OCI-M2 (cell line): ENCODE results near the gene RELN.

Experiments used
- DNase-seq: peaks from one replicate; lab custom pipeline; 2025; ENCODE audit not compliant: unreplicated experiment; lab: John Stamatoyannopoulos, UW

Gene RELN

DNA sequence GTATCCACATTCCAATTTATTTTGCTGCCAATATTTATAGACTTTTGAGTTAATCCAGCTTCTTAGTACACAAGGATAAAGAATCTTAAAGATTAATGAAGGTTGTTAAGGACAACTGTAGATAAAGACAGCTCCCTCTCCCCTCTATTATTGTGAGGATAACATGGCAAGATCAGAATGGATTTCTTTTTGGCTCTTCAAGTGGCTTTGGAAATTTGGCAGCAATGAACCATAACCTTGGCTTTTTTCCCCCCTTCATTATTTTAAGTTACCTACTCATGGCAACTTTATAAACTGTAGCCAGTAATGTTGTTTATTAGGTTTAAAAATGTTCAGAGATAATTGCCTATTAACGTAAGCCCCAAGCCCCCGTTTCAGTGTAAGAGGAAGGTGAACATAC lies 412.4 kb downstream of the RELN start:
- no peak for DNase-seq

DNA sequence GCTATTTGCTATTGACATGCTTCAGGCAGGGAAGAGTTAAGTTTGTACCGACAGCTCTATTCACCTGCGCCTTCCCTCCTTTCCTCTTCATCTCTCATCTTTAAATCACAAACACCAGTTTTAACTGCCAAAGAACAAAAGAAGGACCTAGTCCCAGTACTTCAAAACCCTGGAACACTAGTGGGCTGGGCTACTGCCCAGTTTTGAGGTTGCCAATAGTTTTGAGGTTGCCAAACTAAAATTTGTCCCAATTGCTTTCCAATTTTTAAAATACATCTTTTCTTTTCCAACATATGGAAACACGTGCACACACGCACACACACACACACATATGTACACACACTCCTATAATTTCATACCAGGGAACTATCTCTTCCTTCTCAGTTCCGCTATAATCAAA lies 412.8 kb downstream of the RELN start:
- no peak for DNase-seq

DNA sequence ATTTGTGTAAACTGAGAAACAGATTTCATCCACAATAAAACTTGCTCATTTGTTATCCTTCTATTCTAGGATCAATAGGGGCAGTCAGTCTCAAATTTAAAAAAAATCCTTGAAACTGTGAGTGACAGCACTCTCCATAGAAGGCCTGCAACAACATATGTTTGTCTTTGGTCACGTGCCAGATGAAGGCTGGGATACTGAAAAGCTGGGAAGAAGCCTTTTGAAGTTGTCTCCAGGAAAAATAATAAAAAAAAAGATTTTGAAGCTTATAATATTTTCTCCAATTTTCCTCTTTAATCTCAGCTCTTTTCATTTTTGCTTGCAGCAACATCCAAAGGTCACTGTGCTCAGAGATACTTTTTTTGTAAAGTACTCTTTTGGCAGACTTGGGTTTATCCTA lies 414.9 kb downstream of the RELN start:
- no peak for DNase-seq

DNA sequence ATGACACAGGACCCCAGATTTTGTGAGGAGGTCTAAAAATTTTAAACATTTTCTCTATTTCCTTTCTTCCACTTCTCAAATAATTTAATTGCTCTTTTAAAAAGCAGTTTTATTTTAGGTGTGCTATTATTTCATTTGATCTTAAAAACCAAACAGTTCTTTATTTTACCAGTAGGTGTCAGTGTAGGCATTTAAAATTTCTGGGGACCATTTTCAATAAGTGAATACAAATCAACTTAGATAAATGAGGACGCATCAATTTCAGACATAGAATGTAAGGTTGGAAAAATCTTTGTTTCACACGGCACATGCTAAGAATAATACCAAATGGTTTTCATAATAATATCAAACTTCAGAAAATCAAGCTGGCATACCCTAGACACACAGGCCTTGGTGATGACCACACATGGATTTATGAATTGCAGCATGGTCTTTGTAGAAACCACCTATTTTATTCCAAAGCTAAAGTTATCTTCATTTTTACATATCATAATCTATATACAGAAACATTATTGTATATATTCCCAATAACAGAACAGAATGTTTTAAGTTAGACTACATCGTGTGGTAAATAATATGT lies 415.9 kb downstream of the RELN start:
- DNase-seq: no peak

DNA sequence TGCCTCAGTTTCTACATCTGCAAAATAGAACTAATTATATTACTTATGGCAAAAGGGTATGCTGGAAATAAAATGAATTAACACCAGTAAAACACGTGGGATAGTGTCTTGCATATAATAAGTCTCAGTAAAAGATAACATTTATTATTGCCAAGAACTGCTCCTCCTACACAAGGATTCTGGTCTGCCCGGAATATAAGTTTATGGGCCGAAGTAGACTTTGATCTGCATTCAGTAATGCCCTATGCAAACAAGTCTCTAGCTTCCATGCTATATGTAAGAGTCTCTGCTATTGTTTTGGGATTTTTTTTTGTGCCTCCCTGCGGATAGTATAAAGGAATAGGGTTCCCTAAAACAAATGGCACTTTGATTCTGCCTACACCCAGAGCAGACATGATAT lies 417.9 kb downstream of the RELN start:
- DNase-seq: no peak

DNA sequence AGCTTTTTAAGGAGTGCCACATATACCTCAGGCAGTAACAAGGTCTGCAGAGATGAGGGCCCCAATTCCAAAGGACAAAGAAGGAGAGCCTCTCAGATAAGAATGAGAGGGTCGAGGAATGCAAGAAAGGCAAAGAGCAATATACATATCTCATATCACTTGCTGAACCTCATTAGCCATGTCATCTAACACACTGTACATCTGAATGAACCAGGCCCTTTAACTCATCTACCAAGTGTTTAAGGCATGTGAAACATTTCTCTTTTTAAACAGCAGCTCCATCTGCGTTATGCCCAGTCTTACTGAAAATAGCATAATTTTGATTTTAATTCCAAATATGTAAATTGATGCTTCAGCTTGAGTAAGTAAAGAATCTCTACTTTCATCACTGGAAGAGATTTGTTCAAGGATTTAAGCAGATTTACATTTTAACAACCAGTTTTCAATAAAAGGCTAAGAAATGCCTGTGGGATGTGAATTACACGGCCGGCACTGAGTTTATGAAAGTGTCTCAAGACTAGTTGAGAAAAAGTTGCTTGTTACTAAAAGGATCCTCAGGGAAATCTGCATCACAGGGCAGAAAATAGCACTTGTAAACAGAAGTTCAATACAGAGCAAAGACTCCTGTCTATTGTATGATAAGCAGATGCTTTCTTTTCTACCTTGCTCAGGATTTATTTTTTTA lies 419.7 kb downstream of the RELN start:
- DNase-seq: no peak

DNA sequence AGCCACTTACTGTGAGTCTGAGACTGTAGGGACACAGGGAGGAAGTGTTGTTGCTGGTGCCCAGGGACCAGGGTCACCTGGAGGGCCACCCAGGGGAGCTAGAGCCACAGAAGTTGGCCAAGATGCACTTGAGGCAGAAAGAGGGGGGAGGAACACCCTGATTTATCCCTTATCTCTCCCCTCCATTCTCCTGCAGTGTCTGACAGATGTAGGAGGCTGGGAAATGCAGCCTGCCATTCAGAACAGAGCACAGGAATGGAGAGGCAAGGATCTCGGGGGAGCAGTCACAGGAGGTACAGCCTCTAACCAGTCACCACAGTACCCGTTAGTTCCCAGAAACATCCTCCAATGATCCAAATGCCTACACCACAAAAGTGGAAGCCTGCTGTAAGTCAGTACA lies 425.0 kb downstream of the RELN start:
- no peak for DNase-seq

DNA sequence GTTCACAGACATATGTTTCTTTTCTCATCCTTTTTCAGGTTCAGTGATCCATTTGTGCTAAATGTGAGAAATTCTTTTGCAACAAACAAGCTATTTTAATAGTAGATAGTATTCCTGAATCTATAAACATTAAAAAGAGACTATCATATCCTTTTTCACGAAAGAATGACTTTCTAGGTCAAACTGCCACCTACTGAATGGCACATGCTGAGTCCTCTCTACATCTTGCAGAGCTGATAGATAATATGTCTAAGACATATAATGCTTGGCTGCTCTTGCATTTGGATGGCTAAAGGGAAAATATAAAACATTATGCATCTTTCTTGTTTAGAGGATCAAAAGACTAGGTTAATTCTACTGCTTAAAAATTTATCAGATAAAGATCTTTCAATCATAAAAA lies 429.3 kb downstream of the RELN start:
- DNase-seq: no peak

DNA sequence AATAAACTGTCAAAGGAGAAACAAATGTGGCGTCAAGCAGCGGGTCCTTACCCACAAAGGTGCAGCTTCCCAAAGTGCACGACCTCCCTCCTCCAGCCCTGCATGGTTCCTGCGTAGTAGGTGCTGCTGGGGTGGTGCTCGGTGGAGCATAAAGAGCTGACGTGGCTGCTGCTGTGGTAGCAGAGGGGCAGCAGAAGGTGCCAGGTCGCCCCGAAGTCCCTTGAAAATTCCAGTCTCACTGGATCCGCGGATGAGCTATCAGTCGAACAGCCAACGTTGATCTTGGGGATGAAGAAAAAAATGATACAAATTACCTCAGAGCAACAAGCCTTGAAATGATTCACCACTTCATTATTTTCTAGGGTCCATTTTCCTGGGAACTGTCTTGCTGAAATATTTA lies 438.4 kb downstream of the RELN start:
- DNase-seq: no peak

DNA sequence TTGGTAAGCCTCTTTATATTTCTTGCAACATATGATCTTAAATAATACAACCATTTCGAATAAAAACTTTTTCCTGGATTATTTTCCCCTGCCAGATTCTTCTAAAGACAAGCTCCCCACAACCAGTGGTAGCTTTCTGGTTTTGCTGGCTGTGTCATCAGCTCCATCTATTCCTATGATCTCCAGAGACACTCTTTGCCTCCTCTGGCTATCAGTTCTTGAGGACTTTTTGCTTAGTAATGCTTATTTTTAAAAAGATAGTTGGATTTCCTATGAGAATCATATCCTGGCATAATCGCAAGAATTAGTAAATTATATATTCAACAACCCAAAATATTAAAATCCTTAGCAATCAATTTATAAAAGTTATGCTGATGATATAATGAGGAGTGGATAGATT lies 439.7 kb downstream of the RELN start:
- no peak for DNase-seq

DNA sequence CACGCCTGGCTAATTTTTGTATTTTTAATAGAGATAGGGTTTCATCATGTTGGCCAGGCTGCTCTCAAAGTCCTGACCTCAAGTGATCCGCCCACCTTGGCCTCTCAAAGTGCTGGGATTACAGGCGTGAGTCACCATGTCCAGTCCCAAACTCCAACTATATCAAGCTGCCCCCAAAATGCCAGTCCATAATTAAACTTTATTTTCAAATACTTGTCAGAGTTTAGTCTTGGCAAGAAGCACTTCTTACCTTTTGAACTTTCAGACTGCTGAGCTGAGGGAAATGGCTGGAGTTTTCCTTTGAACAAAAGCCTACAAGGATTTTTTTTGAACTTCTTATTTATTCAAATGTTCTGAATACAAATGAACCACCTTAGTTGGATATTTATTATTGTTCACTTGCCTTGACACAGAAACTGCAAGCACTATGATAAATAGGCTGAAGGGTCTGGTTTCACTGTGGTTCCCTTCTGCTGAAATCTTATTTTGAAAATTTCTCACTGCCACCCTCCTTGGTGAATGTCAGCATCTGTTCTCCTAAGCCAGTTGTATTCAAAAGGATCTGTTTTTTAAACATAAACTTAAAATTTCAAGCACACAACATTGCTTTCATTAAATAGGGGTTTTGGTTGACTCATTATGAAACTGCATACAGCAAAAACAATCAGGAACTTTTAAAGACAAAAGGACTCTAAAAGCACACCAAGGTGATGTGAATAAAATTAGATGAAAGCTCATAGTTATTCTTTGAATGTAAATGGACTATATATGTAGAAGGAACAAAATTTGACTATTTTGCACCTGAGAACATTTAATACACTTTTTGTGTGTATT lies 441.8 kb downstream of the RELN start:
- DNase-seq: no peak

DNA sequence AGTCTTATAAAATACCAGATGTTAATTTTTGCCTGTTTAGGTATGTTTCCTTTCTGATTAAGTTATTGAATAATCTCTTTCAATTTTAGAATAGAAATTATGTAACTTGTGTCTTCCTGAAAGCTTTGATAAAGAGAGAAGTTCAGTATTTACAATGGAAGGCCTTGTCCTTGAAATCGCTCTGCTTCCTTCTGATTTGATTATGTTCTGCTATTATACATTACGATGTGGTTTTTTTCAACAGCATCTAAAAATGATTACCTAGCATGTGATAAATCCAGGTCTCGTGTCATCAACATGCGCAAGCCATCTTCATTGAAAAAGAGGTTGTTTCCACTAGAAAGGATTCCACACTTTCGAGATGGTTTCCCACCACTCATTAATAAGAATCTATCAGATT lies 447.0 kb downstream of the RELN start:
- DNase-seq: no peak

DNA sequence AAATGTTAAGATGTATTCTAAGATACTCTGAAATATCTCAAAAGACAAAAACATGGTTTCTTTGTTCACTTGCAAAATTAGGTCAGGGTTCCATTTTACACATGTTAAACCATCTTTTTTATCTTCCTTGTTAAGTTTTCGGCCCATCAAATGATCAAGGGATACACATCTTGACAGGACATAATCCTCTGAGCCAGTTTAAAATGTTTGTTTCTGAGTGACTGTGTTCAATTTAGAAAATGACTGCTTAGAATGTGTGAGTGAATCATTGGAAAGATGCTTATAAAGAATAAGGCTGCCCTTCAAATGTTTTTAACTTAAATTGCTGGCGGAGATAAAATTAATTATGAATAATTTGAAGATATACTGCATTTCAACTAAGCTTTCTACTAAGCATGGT lies 447.5 kb downstream of the RELN start:
- DNase-seq: no peak

DNA sequence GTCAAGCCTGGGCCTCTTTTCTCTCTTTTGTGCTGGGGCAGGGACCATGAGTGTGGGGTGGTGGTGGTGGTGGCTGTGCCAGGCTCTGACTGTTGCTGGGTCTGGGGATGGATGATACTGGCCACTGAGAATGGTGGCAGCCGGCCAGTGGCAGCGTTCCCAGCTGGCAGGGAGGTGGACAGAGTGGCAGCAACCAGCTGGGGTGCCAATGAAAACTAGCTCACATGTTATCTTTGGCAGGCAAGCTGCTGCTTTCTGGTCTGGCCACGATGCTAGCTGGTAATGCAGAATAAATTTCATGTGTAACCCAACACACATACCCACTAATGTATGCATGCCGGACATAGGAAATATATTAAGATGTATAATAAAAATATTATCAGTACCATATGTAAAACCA lies 448.4 kb downstream of the RELN start:
- DNase-seq: no peak

DNA sequence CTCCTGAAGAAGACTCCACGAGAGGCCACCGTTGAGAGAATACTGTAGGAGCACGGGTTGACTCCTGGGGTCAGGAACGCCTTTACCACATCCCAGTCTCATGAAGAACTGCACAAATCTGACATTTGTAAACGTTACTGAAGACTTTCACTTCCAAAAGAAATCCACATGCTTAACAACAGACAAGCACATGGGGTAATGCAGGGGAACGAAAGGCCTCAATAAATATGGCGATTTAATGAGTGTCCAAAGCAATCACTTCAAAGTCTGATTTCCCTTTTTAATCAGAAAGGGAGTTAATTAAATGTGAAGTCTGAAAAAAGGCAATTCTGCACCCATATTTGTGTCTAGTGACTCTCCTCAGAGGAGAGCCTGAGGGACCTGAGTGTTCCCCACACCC lies 449.1 kb downstream of the RELN start:
- no peak for DNase-seq

DNA sequence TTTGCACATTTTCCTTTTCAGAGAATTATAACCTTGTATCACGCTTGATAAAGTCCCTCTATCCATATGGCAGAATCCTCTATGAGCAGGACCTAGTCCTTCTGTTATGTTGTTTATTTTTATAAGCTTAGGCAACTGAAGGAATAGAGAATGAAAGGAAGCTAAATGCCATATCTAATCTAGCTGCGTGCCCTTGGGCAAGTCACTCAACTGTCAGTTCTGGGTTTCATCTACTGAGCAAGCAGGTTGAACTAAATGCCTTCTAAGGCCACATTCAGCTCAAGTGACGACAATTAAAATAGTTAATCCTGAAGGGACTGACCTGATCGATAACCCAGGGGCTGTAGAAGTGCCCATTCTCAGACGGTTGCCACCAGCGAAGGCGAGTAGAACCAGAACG lies 449.6 kb downstream of the RELN start:
- DNase-seq: no peak

DNA sequence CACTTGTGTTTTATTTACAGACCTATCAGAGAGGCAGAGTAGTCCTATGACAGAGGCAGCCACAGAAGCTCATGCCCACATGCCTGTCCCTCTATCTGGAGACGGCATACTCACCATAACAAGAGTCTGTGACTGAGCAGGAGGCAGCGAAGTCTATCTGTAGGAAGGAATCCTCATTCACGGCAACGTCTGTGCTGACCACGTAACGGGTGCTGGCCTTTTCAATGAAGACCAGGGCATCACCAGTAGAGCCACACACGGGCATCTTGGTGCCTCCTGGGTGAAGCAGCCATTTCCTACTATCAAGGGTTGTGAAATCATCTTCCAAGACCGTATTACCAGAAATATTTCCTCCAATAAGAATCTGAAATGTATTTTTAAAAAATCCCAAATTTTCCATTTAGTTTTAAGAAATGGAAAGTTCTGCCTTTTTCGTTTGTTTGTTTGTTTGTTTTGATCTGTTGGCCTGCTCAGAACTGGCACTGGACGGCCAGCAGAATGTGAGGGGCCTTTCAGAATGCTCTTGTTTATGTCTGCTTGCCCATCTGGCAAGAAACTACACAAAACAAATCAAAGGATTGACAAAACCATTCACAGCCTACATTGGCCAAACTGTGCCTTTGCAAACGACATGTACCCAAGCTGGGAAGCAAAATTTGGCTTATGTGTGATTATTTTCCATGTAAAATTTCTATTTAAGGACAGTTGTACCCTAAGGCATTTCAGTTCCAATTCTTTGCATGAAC lies 450.3 kb downstream of the RELN start:
- DNase-seq: no peak

DNA sequence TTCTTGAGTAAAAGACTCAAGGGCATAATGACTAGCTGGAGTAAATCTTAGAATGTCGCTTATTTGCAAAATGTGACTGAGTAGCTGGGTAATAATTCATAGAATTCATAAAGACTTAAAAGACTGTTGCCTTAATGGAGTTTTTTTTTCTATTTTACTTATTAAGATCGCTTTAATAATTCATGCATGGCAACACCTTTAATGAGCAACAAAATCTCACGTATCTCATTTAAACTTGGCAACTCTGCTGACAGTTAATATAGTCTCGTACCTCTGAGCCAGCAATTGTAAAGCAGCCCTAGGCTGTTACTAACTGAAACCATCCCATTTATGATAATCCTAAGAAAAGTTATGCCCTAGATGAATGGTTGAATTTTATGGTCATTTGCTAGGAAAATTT lies 455.7 kb downstream of the RELN start:
- DNase-seq: no peak

DNA sequence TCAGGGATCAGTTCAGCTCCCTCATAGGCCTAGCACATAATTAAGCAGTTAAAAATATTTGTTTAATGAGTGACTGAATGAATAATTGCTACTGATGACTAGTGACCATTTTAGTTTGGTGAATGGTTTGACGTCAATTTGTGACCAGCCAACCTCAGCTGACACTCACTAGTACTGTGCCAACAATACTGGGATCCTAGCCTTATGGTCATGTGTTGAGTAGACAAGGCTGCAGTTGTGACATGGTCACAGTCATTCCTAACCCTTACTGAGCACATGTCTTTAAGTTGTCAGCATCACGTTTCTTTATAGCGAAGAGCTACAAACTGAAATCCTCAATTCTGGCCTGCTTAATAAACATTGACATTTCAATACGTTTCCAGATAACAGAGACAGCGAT lies 456.5 kb downstream of the RELN start:
- DNase-seq: no peak

DNA sequence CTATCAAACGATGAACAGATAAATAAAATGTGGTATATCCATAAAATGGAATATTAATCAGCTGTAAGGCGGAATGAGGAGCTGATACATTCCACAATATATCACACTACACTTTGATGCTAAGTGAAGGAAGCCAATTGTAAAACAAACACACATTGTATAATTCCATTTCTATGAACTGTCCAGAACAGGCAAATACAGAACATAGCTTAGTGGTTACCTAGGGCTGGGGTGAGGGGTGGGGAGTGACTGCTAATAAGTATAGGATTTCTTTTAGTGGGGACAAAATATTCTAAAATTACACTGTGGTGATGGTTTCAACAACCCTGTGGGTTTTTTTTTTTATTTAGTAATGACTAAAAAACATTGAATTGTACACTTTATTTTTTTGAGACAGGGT lies 461.3 kb downstream of the RELN start:
- DNase-seq: no peak

DNA sequence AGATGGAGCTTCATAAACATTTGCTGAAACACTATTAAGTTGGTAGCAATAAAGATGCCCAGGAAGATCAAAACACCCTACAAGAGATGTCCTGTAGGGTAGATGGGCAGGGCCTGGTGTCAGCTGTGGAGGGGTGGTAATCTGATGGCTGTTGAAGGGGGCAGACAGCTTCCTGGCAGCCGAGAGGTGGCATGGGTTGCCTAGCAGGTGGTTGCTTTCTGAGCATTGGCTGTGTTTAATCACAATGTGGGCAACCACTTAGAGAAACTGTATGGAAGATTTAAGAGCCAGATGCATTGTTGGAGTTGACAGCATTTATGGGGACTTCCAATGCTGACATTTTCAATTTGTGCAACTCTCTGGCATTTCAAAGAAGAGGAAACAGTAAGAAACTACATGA lies 463.5 kb downstream of the RELN start:
- DNase-seq: no peak
